Stimulated activated CD4-positive, alpha-beta T cell treated with anti-CD3 and anti-CD28 coated beads, Interleukin-2, amount 100 ng/mL, for 48 hours (primary cell): ENCODE measurements around the gene UHRF1.
"Not testable (repeated sequence)": the region's sequence is repeated elsewhere in the genome, so short reads cannot be mapped to it uniquely, and the experiment has no call there.

Experiments used
- DNase-seq, 2 donors: peaks; one replicate each; pipeline ENCODE4 v3.0.0-alpha.2; 2020

The UHRF1 gene

GRCh38 chr19:4972509-4973230 is 63.4 kb downstream of the UHRF1 start:
- DNase-seq = no peak

DNA sequence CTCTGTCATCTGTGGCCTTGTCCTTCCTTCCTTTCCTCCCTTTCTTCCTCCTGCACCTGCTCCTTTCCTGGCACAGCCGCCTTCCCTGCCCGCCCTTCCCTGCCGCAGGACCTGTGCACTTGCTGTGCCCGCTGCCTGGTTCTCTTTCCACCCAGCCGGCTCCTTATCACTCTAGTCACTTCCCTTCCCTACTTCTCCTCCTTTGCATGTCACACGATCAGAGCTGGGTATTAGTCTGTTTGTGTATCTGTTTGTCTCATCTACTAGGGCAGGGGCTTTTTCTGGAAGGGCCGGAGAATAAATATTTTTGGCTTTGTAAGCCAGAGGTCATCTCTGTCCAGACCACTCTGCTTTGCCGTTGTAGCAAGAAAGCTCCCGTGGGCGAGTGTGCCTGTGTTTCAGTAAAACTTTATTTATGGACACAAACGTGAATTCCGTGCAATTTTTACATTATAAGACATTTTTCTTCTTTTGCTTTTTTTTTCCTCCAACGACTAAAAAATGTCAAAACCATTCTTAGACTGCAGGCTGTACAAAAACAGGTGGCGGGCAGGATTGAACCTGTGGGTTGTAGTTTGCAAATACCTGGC is 65.7 kb downstream of the UHRF1 start:
- no peak for DNase-seq

GRCh38 chr19:4975601-4976000 is 66.3 kb downstream of the UHRF1 start:
- not testable (repeated sequence) for DNase-seq

GRCh38 chr19:4976401-4977298 is 67.3 kb downstream of the UHRF1 start:
- DNase-seq = no peak

- no peak for DNase-seq
Observed at GRCh38 chr19:4977299-4978174, 68.2 kb downstream of the UHRF1 start.

GRCh38 chr19:4979211-4979807 is 70.0 kb downstream of the UHRF1 start:
- DNase-seq = no peak

- DNase-seq = no peak
Observed at GRCh38 chr19:4980067-4980466, 70.8 kb downstream of the UHRF1 start.

GRCh38 chr19:4980838-4981680 is 71.8 kb downstream of the UHRF1 start:
- DNase-seq = no peak

DNA sequence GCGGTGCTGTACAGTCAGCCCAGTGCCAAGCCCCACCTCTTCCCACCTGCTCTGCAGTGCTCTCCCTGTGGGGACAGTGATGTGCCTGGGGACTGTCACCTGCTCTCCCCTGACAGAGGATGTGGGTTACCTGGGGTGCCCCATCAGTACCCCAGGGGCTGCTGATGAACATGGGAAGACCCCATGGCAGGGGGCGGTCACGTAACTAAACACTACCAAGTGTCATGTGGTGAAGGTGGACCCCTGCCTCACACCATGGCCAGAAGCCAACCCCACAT is 72.3 kb downstream of the UHRF1 start:
- DNase-seq = no peak

DNA sequence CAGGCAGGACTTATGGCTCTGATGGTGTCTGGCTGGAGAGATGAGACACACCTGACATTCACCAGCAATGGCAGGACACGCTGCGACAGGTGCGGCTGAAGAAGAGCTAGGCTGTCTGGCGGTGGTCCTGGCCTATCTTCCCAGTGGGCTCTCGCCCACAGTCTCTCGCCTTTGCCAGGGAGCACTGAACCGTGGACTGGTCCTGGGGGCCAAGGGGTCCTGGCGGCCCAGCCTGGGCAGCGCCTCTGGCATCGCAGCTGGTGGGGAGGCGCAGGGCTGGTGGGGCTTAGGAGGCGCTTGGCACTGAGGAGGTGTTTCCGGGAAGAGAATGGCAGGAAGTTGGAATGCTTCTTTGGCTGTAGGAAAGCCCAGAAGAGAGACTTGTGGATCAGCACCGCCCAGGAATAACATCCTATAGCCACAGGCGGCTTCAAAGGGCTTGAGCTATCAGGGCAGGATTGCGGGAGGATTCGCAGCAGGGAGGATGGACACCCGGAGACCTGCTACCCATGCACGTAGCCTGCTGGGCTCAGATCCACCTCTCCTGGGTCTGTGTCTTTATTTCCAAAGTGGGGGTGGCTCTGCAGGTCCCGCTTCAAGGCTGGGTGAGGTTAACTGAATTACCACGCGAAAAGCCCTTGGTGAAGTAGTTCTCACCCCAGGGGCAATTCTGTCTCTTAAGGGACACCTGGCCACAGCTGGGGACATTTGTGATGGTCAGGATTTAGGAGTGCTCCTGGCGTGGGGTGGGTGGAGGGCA is 74.2 kb downstream of the UHRF1 start:
- no peak for DNase-seq

GRCh38 chr19:4984106-4984380 is 74.7 kb downstream of the UHRF1 start:
- DNase-seq = no peak

DNA sequence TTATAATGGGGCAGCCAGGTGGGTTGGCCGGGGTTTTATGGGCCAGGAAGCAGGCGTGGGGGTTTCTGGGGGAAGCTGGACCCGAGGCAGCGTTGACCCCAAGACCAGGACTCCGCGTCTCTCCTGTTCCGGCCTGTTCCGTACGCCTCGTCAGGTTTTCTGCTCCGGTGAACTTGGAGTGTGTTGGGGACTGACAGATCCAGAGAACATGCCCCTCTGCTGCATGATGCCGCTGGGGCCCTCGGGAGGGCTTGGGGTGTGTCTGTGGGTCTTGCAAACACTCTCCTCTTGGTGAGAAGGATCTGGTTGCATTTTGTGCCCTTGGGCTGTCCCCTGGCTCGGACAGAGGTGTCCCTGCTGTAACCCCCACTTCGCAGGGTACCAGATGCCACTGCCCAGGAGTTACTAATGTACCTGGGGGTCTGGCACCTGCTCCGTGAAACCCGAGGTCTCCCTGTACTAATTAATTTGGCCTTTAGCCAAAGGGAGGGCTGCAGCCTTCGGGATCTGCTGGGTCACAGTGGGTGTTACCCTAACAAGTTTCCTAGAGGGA is 75.2 kb downstream of the UHRF1 start:
- no peak for DNase-seq

DNA sequence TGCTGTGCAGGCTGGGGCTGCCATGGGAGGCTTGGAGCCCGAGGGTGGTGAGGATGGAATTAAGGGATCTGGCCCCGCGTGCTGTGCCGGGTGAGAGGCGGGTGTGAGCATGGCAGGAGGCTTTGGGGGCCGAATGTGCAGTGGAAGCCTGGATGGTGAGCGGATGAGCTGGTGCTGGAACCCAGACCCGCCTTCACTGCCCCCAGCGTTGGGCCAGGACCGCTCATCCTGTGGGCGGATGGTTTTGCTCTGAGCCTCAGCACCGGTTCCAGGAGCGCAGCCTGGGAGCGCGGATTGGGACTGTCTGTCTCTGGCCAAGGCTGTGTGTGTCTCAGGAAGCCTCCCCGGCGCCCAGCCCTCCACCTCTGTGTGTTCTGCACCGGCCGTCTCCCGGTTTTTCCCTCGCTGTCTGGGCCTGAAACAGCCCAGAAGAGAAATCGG is 76.3 kb downstream of the UHRF1 start:
- DNase-seq = no peak

DNA sequence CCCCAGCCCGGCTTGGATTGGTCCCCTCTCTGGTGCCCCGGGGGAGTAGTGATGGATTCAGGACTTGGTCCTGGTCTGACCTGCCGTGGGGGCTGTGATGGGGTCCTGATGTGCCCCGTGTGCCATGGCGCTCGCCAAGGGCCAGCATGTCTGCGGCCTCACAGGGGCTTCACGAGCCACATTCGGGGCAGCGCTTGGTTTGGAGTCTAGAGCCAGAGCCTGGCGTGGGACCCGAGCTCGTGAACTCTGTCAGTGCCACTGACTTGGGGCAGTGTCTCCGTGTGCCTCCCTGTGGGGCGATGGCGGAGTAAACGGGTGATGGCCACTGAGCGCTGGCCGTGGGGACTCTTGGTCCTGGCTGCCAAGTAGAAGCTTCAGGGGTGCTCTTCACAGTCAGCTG is 76.8 kb downstream of the UHRF1 start:
- no peak for DNase-seq

DNA sequence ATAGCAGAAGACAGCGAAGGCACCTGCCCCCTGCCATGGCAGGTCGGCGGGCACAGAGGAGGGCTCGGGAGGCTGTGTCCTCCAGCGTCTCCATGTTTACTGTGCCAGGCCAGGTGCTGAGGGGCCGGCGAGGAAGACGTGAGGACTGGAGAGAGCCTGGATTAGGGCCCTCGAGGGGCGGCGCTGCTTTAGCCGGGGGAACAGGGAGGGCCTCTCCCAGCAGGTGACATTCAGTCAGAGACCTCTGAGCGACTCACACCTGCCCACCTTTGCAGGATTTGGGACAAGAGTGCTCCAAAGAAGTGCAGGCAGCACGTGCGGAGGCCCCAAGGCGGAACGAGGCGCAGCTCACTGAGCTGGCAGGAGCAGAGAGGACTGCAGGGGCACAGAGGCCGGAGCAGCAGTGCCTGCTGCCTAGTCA is 77.2 kb downstream of the UHRF1 start:
- DNase-seq = no peak

DNA sequence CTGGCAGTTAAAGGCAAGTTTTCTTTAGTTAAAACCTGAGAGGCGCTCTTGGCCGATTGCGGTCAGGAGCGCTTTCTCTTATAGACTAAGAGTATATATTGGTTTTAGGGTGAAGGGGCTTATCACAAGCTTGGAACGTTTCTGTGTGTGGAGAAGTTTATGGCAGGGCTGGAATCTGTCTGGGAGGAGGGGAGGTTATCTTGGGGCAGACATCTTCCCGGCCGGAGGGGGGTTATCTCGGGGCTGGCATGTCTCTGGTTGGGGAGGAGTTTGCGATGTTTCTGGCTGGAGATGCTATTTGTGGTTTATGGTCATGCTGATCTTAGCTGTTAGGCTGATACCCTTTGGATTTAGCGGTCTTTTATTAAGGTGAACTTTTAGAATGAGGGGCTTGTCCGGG is 78.0 kb downstream of the UHRF1 start:
- no peak for DNase-seq

DNA sequence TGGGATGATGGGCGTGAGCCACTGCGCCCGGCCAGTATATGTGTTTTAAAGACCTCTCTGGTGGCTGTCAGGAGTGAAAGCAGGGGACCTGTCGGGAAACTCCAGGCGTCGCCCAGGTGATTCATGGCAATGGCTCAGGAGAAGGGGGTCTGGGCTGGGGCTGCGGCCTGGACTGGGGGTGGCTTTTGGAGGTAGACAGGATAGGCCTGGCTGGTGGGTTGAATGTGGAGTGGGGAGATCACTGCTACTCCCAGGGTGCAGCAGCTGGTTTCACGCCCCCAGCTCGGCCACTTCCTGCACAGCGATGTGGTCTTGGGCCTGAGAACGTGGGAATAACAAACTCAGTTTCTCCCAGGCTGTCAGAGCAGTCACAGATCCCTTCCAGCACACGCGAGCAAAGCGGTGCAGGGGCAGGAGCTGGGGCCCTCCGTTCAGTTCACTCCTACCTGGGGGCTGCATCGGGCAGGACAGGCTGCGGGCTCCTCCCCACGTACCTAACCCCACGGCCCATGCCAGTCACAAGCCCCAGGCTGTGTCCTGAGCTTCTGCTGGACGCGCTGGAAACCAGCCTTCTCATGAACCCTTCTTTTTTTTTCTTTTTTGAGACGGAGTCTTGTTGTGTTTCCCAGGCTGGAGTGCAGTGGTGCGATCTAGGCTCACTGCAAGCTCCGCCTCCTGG is 78.5 kb downstream of the UHRF1 start:
- no peak for DNase-seq

GRCh38 chr19:4988770-4989251 is 79.5 kb downstream of the UHRF1 start:
- DNase-seq = no peak

GRCh38 chr19:4990306-4990705 is 81.0 kb downstream of the UHRF1 start:
- DNase-seq = no peak

DNA sequence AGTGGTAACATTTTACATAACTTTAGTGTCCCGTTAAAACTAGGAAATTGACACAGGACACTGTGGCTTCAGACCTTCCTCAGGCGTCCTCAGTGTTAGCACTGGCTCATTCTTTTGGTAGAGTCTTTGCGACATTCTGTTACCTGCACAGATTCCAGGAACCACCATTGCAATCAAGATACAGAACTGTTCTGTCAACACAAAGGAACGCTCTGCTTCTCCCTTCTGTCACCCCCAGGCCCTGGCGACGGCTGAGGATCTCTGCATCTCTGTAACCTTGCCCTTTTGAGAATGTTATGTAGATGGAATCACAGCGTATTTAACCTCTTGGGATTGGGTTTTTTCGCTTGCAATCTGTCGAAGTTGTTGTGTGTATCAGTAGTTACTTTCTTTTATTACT is 82.2 kb downstream of the UHRF1 start:
- no peak for DNase-seq
